Astrocyte of the spinal cord (primary cell): ENCODE measurements around the gene MYBPC1.

Source experiments
- DNase-seq: peaks from one replicate; pipeline ENCODE4 v3.0.0; 2011; ENCODE audit warnings: low read depth, low spot score
- H3K4me3 ChIP-seq: 2 replicates; pipeline ENCODE4 v1.5.1; 2011; ENCODE audit warnings: low read depth, mild to moderate bottlenecking, low read length, moderate library complexity
- in situ Hi-C: cut with HindIII; loops from 2 replicates; pipeline ENCODE4 v1.10.0; 2017; ENCODE audit warnings: low sequenced_read_pairs
- TF ChIP-seq, protein P1 (sequence below): IDR thresholded peaks from 2 replicates; pipeline ENCODE4 v1.5.1; 2012; ENCODE audit warnings: low read depth, mild to moderate bottlenecking, low read length, inconsistent platforms

Gene MYBPC1

DNA sequence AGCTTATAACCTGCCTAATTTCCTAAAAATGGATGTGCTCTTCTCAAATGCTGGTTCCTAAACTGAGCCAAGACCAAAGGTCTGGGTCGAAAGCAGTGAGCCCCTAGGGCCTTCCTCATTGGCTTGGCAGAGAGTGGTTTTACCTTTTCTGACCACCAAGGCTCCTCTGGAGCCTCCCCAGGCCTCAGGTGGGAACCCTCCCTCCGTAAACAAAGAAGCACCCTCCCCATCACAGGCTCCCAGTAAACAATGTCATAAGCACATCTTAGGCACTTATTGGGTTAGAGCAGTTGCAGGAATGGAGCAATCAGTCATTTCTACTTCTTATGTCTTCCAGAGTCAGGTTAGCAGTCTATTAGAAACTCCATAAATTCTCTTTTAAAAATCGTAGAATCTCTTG lies 108.7 kb downstream of the MYBPC1 start:
- TF ChIP-seq, protein P1, sequence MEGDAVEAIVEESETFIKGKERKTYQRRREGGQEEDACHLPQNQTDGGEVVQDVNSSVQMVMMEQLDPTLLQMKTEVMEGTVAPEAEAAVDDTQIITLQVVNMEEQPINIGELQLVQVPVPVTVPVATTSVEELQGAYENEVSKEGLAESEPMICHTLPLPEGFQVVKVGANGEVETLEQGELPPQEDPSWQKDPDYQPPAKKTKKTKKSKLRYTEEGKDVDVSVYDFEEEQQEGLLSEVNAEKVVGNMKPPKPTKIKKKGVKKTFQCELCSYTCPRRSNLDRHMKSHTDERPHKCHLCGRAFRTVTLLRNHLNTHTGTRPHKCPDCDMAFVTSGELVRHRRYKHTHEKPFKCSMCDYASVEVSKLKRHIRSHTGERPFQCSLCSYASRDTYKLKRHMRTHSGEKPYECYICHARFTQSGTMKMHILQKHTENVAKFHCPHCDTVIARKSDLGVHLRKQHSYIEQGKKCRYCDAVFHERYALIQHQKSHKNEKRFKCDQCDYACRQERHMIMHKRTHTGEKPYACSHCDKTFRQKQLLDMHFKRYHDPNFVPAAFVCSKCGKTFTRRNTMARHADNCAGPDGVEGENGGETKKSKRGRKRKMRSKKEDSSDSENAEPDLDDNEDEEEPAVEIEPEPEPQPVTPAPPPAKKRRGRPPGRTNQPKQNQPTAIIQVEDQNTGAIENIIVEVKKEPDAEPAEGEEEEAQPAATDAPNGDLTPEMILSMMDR: no peak
- no peak overlapping the region for H3K4me3 ChIP-seq
- in situ Hi-C loops: no loop called here
- DNase-seq: no peak

DNA sequence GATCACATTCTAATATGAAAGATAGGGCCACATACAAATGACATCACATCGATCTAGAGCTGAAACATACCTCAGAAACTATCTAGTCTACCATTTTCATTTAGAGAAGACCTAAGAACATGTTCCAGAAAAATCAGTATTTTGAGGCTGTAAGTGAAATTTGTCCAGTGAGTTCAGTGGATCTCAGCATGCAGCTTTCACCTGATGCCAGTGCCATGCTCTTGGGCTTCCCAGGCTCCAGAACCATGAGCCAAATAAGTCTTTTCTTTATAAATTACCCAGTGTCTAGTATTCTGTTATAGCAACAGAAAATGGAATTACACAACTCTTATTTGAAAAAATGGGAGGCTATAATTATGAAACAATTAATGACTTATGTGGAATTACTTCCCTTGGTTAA lies 111.6 kb downstream of the MYBPC1 start:
- H3K4me3 ChIP-seq: no peak overlapping the region
- no peak for DNase-seq
- TF ChIP-seq, protein P1: no peak
- in situ Hi-C loops: no loop called here

DNA sequence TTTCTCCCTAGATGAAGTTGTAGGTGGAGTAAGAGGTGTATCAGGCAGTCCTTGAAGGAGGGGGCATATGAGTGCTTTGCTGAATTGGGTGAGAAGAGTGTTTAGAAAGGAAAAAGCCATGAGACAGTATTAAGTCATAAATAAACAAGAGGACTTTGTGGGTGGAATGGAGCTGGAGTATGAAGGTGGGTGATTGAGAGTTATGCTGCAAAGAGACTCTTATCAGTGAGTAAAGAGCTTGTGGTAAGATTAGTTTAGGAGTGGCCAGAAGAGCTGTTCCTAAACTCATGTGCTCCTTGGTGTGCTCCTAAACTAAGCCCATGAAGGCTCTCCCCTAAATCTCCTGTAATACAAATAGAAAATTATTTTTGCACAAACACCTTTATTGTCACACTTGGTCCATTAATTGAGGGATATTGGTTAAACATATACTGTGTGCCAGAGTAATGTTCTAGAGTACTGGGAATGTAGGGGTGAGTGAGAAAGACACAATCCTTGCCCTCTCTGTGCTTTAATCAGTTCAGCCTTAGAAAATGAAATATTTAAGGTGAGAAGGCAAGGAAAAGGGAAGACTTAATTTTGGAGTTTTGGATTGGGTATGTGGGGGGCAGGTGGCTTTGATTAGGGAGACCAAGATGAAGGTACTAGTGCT lies 112.5 kb downstream of the MYBPC1 start:
- in situ Hi-C loops: no loop called here
- no peak for DNase-seq
- no peak overlapping the region for H3K4me3 ChIP-seq
- TF ChIP-seq, protein P1: no peak

DNA sequence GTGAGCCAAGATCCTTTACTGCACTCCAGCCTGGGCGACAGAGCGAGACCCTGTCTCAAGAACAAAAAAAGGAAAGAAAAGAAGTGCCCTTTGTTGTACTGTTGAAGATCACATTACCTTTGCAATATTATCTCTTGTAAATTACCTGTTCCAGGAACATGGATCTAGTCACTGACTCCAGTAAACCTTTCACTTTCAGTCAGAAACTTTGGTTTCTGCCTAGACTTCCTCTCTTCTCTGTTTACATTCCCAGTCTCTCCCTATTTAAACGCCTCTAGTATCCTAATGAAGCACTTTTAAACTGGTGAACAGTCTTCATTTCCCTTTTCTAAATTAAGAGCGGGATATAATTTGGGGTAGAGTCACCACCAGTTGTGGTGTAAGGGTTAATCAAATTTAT lies 115.5 kb downstream of the MYBPC1 start:
- TF ChIP-seq, protein P1: no peak
- no peak overlapping the region for H3K4me3 ChIP-seq
- in situ Hi-C loops: no loop called here
- DNase-seq: no peak

DNA sequence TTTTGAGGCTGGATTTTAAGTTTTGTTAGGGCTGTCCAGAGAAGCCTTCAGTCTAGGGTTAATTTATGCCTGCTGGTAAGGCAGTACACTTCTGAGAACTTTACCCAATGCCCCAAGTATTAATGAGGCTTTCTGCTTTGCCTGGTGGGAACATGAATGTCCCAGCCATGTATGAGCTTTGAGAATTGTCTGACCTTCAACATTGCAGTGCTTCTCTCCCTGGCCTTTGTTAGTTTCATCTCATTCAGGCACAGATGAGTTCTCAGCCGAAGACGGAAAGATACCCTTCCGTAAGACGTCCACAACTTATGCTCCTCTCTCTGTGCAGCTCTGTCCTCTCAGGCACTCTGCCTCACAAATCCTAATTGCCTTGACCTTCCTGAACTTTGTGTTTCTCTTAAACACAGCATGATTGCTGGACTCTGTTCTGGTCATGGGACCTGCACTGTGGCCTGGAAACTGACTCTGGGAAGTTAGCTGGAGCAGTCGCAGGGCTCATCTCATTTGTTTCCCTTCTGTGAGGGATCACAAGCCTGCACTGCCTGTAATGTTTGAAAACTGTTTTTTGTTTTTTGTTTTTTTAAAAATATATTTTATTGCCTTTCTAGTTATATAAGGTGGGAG lies 118.4 kb downstream of the MYBPC1 start:
- H3K4me3 ChIP-seq: no peak overlapping the region
- no peak for DNase-seq
- TF ChIP-seq, protein P1: no peak
- in situ Hi-C loops: no loop called here

DNA sequence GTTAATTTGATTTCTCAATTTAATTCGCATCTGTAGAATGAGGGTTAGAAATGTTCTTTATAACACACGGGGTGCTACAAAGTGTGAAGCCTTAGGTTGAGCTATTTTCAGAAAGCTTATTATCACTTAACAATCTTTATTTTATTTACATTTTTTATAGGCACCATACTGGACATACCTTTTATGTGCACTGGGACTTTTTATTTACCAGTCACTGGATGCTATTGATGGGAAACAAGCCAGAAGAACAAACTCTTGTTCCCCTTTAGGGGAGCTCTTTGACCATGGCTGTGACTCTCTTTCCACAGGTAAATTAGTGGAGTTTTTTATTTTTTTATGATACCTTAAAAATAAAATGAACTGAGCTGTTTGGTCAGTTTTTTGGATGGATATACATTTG lies 119.2 kb downstream of the MYBPC1 start:
- in situ Hi-C loops: no loop called here
- TF ChIP-seq, protein P1: no peak
- DNase-seq: no peak
- no peak overlapping the region for H3K4me3 ChIP-seq
